ENCODE measurements around the gene DERL2.

DNA sequence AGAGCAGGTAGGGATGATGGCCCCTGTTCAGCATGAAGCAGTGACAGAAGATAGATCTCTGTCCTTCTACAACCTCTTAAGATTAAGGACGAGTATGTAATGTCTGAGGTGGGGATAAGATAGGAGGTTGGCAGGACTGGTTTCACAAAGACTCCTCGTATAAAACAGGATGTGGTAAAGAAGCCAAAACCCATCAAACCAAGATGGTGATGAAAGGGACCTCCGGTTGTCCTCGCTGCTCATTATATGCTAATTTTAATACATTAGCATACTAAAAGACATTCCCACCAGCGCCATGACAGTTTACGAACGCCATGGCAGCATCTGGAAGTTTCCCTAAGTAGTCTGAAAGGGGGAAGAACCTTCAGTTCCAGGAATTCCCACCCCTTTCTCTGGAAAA lies 27.6 kb upstream of the DERL2 start:
- no peak for TF ChIP-seq CTCF (IDR thresholded peaks at IDR 0.05; ENCODE audit: low read length)
- no peak for TF ChIP-seq EZH2phosphoT487 (IDR thresholded peaks at IDR 0.05; ENCODE audit: low read length)
